Ecto neural progenitor cell (in vitro differentiated cells): ENCODE data around the gene FAM222B.
A peak's percentile ranks its signal among the peaks of the same experiment; 100 is the strongest.
"Not testable (repeated sequence)": the region's sequence is repeated elsewhere in the genome, so short reads cannot be mapped to it uniquely, and the experiment has no call there.

Source experiments
- DNase-seq: peaks from one replicate; pipeline ENCODE4 v3.0.0-alpha.2; 2018; ENCODE audit warnings: low spot score

FAM222B gene, protein sequence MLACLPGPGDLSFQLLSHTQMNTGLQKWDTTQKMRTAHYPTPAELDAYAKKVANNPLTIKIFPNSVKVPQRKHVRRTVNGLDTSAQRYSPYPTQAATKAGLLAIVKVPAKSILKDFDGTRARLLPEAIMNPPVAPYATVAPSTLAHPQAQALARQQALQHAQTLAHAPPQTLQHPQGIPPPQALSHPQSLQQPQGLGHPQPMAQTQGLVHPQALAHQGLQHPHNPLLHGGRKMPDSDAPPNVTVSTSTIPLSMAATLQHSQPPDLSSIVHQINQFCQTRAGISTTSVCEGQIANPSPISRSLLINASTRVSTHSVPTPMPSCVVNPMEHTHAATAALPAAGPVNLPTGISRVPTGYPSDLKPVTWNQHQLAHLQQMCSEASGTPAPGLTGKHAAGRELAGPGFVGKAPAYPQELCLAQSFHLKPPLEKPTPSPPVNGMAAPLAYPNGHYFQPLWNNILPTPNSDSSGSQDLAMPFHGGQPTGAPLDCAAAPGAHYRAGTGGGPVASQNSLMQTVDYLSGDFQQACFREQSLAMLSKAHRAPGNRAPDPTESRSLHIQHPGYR

DNA sequence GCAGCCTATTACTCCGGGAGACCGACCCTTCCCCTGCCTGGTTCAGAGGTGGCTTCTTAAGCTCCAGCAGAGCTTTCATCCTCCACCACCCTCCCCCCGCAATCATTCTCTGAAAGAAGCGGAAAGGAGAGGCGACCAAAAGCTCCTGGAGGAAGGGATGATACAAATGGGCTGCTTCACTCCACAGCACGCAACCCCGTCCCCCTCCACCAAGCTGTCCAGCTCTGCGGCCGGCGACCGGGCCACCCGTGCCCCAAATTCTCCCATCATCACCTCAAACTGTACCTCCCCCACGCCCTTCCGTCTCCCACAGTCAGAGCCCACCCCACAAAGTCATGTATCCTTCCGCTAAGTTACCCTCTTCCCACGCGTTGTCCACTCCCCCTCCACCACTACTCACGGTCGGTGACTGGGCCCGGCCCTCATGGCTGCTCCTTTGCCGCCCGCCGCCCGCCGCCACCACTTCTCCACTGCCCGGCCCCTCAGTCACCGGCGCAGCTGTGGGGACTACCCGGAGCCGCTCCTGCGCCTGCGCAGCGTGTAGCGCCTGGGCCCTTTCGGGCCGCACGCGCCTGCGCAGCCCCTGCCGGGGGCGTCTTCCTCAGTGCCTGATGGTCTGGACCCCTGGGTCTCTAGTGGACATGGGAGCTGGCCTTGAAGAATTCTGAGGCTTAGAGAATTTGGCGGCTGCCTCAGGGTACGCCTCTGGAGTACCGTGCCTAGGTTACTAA lies at the start of gene FAM222B:
Gene FAM222B, minus strand, starts transcription at position 509 of the 731 bp plus-strand sequence. CDS start 76,123 bp downstream, outside the sequence.
- peak; percentile 97 for DNase-seq

DNA sequence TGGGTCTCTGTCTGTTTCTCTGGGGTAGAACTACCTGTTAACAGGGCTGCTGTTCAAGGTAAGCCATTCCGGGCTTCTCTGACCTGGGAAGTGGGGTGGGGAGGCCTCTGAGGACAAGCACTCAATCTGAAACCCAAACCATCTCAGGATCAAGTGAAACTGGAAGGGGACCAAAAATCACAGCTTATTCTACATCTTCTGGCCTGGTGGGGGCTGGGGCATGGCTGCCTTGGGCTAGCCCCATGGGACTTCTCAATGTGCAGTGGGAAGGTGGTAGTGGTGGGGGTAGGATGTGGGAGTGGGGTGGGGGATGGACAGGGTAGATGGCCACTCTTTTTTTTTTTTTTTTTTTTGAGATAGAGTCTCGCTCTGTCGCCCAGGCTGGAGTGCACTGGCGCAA lies 49.4 kb upstream of the FAM222B start:
- DNase-seq: no peak

- DNase-seq: no peak
Measured at GRCh38 chr17:28891201-28891600, 48.6 kb upstream of the FAM222B start.

DNA sequence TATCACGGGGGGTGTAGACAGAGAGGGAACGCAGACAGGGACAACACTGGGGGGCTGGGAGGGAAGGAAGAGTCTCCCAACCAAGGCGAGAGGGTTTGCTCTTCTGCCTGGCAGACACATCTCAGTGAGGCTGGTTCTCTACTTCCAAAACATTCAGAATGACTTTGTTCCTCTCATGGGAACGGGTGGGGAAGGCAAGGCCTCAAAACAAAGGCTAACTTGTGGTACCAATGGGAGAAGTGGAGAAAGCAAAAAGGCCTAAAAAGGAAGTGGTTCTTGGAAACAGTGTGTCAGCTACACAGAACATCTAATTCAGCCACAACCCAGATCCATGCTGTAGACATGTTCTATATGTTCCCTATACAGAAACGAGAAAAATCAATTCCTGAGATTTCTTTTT lies 47.4 kb upstream of the FAM222B start:
- DNase-seq: no peak

- DNase-seq: no peak
Measured at GRCh38 chr17:28888832-28889231, 46.2 kb upstream of the FAM222B start.

- no peak for DNase-seq
Measured at GRCh38 chr17:28887871-28888471, 45.4 kb upstream of the FAM222B start.

DNA sequence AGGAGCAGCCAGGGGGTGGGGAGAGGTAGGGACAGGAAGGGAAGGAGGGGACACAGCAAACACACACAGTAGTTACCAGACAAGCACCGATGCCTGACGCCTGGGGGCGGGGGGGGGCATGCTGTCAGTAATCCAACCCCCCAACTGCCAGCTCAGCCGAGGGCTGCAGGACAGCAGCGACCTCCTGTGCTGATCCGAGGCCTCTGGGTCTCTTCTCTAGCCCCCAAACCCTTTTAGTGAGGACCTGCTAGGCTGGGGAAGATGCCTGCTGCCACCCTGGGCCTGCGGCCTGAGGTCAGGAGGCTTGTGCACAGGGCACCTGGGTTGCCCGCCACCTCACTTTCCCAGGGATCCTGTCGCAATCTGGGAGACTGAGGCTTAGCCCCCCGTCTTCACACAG lies 43.4 kb upstream of the FAM222B start:
- DNase-seq: no peak

DNA sequence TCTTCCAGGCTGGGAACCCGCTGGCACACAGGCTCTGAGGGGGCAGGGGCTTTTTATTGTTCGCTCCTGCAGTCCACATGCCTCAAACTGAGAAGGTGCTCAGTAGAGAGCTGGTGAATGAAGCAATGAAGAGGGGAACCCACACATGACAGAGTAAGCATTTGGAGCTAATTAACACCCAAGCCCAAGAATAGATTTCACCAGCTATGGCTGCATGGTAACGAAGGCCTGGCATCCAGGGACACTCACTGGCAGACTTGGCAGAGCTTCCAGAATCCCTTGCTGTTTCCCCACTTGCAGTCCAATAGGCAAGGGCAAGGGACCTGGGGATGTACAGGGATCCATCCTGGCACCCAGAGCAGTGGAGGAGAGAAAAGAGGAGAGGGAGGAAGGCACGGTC lies 42.8 kb upstream of the FAM222B start:
- no peak for DNase-seq

DNA sequence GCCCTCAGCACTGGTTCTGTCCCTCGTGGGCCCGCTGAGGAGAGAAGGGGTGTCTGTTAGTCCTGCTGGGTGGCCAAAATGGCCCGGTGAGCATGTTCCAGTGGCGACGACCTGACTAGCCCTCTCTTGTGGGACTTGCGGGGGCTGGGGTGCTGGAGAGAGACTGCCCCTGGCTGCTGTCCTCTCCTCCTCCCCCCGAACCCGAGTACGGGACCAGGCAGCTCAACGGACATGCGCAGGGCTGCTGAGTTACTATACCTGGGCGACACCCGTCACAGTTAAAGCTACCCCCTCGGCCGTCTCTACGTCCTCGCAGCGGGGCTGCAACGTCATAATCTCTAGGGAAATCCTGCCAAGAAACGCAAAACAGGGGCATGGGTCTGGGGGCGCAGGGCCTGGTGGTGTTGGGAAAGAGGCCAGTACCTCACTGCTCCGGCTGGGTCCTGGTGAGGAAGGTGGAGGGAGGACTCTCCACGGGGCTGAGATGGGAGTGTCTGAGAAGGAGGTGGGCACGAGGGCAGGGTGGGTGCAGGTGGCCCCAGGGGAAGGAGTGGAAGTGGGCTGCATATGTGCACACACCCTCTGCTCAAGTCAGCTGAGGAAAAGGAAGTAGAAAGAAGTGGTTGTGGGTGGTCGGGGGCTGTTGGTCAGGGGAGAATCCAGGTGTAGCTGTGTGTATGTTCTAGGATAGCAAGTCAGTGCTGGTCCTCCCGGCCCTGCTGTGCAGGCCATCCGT lies 41.5 kb upstream of the FAM222B start:
- no peak for DNase-seq

- no peak for DNase-seq
Measured at GRCh38 chr17:28882154-28882895, 39.7 kb upstream of the FAM222B start.

GRCh38 chr17:28881533-28882056 lies 39.0 kb upstream of the FAM222B start:
- no peak for DNase-seq

DNA sequence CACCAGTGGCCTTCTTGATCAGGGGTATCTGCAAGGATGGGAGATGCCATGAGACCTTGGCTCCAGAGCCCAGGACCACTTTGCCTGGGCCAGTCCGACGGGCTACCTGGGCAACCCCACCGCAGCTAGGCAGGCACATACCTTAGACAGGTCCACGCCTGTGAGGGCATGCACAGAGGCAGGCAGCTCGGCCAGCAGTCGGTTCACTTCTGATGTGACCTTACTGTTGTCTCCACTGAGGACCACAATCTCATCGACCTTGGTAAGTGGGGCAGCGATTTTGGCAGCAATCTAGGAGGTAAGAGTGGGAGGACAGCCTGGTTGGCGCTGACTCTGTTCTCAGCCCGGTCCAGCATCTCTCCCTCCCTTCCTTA lies 38.0 kb upstream of the FAM222B start:
- no peak for DNase-seq

DNA sequence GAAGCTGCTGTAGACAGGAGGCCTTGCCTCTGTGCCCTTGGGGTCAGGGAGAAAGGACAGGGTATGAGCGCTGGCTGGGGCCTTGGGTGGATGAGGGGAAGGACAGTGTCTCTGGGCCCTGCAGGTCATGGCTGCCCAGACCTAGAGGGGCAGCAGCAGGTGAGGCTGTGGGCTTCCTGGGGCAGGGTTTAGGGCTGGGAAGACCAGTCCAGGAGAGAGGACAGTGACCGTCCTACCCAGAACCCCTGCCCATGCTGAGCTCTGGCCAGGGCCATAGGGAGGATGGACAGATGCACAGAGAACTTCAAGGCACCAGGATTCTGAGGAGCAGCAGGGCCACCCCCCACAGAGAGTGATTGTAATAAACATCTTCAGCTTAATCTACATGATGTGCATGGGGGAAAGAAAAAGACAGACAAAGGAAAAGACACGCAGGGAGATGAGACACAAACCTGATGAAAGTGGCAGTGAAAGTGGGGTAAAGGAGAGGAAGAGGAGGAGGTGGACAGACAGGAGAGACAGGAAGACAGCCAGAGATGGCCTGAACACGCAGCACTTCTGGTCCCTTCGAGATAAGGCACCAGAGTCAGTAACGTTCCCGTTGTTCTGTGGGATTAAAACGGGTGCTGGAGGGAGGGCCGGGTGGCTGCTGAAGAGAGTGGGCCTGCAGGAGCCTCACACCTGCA lies 37.4 kb upstream of the FAM222B start:
- no peak for DNase-seq

- DNase-seq: no peak
Measured at GRCh38 chr17:28878981-28879380, 36.4 kb upstream of the FAM222B start.

DNA sequence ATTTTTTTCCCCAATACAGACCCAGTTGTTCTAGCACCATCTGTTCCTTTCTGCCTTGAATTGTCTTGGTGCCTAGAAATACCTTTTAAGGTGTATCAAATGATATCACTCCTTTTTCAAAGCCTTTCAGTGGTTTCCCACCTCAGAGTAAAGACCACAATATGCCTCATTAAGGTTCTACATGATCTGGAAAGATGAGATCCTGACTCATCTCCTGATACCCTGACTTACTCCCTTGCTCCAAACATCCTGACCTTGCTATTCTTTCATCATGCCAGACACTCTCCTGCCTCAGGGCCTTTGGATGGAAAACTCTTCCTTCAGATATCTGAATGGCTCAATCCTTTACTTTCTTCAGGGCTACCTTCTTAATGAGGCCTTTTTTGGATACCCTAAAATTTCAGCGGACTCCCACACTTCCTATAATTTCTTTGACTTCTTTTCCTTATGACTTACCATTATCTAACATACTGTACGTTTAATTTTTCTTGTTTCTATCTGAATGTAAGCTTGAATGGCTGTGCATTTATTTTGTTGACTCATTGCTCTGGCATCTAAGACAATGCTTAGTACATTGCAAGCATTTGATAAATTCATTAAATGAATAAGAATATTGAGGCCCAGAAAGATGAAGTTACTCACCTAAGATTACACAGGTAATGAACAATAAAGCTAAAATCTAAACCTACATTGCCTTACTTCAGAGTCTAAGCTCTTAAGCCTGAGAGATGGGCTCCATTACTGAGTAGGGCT lies 35.7 kb upstream of the FAM222B start:
- no peak for DNase-seq

GRCh38 chr17:28877150-28877711 lies 34.6 kb upstream of the FAM222B start:
- not testable (repeated sequence) for DNase-seq

DNA sequence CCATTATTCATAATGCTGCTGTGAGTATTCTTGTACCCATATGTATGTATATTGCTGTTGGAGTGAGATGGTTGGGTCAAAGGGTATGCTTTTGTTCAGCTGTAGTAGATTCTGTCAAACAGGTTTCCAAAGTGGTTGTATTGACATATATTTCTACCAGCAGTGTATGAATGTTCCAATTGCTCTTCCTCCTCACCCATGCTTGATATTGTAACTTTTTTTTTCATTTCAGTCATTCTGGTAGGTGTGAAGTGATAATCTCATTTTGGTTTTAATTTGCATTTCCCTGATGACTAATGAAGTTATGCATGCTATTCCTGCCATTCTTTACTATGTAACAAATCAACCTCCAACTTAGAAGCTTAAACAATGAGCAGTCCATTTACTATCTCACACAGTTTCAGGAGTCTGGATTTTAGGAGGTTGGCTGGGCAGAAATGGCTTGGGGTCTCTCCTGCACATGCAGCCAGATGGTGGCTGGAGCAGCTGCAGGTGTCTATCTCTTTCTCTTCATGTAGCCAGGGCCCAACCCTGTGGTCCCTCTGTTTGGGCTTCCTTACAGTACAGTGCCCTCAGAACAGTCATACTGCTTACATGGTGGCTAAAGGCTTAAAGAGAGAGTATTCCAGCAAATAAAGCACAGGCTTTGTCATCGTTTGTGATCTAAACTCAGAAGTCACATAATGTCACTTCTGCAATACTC lies 33.4 kb upstream of the FAM222B start:
- no peak for DNase-seq

- DNase-seq: no peak
Measured at GRCh38 chr17:28874750-28875149, 32.2 kb upstream of the FAM222B start.

DNA sequence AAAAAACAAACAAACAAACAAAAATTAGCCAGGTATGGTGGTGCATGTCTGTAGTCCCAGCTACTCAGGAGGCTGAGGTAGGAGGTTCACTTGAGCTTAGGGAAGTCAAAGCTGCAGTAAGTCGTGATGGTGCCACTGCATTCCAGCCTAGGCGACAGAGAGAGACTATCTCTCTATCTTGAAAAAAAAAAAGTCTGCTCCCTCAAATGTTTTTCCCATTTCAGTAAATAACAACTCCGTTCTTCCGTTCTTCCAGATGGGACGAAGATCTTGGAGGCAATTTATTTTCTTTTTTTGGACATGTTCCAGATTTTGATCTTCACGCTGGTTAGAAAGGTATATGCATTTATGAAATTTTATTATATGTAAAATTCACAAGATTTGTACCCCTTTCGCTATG lies 31.2 kb upstream of the FAM222B start:
- no peak for DNase-seq
